PC-3 (cell line): Measurements from ENCODE around the gene SRGAP1.

ENCODE experiments used
- CTCF ChIP-seq: fragments of 300-600 bp; sonication (generic); conservative IDR thresholded peaks from 2 replicates; pipeline ENCODE4 v1.5.1; 2017; ENCODE audit warnings: antibody characterized with exemption, low read depth, mild to moderate bottlenecking, low read length
- EZH2 ChIP-seq: fragments of 300-600 bp; sonication (generic); IDR thresholded peaks from one replicate; pipeline ENCODE4 v1.6.1; 2017; ENCODE audit warnings: antibody characterized with exemption, mild to moderate bottlenecking, low read length; ENCODE audit not compliant: unreplicated experiment

GRCh38 chr12:64160711-64161060, 316.2 kb downstream of the SRGAP1 start:
- no peak for TF ChIP-seq CTCF
- no peak for TF ChIP-seq EZH2
